Activated T-helper 17 cell treated with anti-CD3 and anti-CD28 coated beads, Interleukin-2, amount 50 U/mL, for 72 hours (primary cell): Measurements from ENCODE around the gene FHOD3. TPM values are rescaled to one million over a fixed set of nuclear protein-coding genes. Genes with fewer than 3 reads are reported as not detected.

Experiments used
- ATAC-seq: fragments of 150-1000 bp; cut with Tn5 transposase; replicated peaks from 2 replicates; pipeline ENCODE4 v1.10.0; 2021; ENCODE audit warnings: mild to moderate bottlenecking, moderate library complexity
- H3K27ac Mint-ChIP-seq: one replicate; pipeline ENCODE4 v1.8.0; 2022; ENCODE audit warnings: mixed read lengths
- H3K27me3 Mint-ChIP-seq: one replicate; pipeline ENCODE4 v1.8.0; 2022; ENCODE audit warnings: mixed read lengths
- H3K36me3 Mint-ChIP-seq: one replicate; pipeline ENCODE4 v1.8.0; 2022; ENCODE audit warnings: low read depth, mild to moderate bottlenecking, mixed read lengths
- H3K4me1 Mint-ChIP-seq: one replicate; pipeline ENCODE4 v1.8.0; 2022; ENCODE audit warnings: mixed read lengths
- H3K4me3 Mint-ChIP-seq: one replicate; pipeline ENCODE4 v1.8.0; 2022; ENCODE audit warnings: mild to moderate bottlenecking, mixed read lengths
- H3K9me3 Mint-ChIP-seq: one replicate; pipeline ENCODE4 v1.8.0; 2022; ENCODE audit warnings: mixed read lengths
- total RNA-seq, 2 donors: library from RNA; stranded (reverse); gene quantifications; one replicate each; pipeline ENCODE4 v1.2.3, GENCODE V29; 2022

The FHOD3 gene
- total RNA-seq, 2 donors from 2014 or later, result not detected

GRCh38 chr18:36365836-36366775 lies 68.6 kb downstream of the FHOD3 start:
- no peak for ATAC-seq
- H3K27ac Mint-ChIP-seq, result no peak overlapping the region
- H3K4me3 Mint-ChIP-seq, result no peak overlapping the region
- H3K27me3 Mint-ChIP-seq, result peaks cover 15% of the 10 kb centered on the region
- H3K36me3 Mint-ChIP-seq, result no peaks in the 10 kb centered on the region
- no peaks in the 10 kb centered on the region for H3K4me1 Mint-ChIP-seq
- peaks cover under 1% of the 10 kb centered on the region for H3K9me3 Mint-ChIP-seq

- peaks cover 9% of the 10 kb centered on the region for H3K9me3 Mint-ChIP-seq
- H3K27me3 Mint-ChIP-seq, result peaks cover 25% of the 10 kb centered on the region
- ATAC-seq, result no peak
- H3K4me1 Mint-ChIP-seq, result no peaks in the 10 kb centered on the region
- H3K27ac Mint-ChIP-seq, result no peak overlapping the region
- H3K36me3 Mint-ChIP-seq, result no peaks in the 10 kb centered on the region
- H3K4me3 Mint-ChIP-seq, result no peak overlapping the region
These were observed 69.7 kb downstream of the FHOD3 start for GRCh38 chr18:36366994-36367839.

GRCh38 chr18:36368889-36369288 lies 71.4 kb downstream of the FHOD3 start:
- Mint-ChIP-seq H3K4me1 (no peaks in the 10 kb centered on the region), H3K9me3 (peaks cover 9% of the 10 kb centered on the region), H3K27me3 (peaks cover 40% of the 10 kb centered on the region), H3K36me3 (no peaks in the 10 kb centered on the region), H3K4me3 (no peak overlapping the region), H3K27ac (no peak overlapping the region)
- no peak for ATAC-seq

- Mint-ChIP-seq H3K4me3 (no peak overlapping the region), H3K27me3 (peaks cover 44% of the 10 kb centered on the region), H3K36me3 (no peaks in the 10 kb centered on the region), H3K4me1 (no peaks in the 10 kb centered on the region), H3K27ac (no peak overlapping the region), H3K9me3 (peaks cover 9% of the 10 kb centered on the region)
- no peak for ATAC-seq
These were observed 75.4 kb downstream of the FHOD3 start for GRCh38 chr18:36372903-36373311.

- no peaks in the 10 kb centered on the region for H3K36me3 Mint-ChIP-seq
- peaks cover 9% of the 10 kb centered on the region for H3K9me3 Mint-ChIP-seq
- H3K4me1 Mint-ChIP-seq, result no peaks in the 10 kb centered on the region
- H3K27me3 Mint-ChIP-seq, result peaks cover 44% of the 10 kb centered on the region
- no peak overlapping the region for H3K4me3 Mint-ChIP-seq
- H3K27ac Mint-ChIP-seq, result no peak overlapping the region
- no peak for ATAC-seq
These were observed 76.7 kb downstream of the FHOD3 start for GRCh38 chr18:36374262-36374661.

GRCh38 chr18:36375118-36375517 lies 77.6 kb downstream of the FHOD3 start:
- Mint-ChIP-seq H3K4me3 (no peak overlapping the region), H3K27me3 (peaks cover 44% of the 10 kb centered on the region), H3K9me3 (peaks cover 9% of the 10 kb centered on the region), H3K36me3 (no peaks in the 10 kb centered on the region), H3K4me1 (no peaks in the 10 kb centered on the region), H3K27ac (no peak overlapping the region)
- no peak for ATAC-seq

GRCh38 chr18:36376361-36376760 lies 78.8 kb downstream of the FHOD3 start:
- no peak overlapping the region for H3K27ac Mint-ChIP-seq
- H3K27me3 Mint-ChIP-seq, result peaks cover 45% of the 10 kb centered on the region
- H3K4me1 Mint-ChIP-seq, result no peaks in the 10 kb centered on the region
- peaks cover 6% of the 10 kb centered on the region for H3K9me3 Mint-ChIP-seq
- no peaks in the 10 kb centered on the region for H3K36me3 Mint-ChIP-seq
- no peak for ATAC-seq
- no peak overlapping the region for H3K4me3 Mint-ChIP-seq

- H3K4me3 Mint-ChIP-seq, result no peak overlapping the region
- H3K36me3 Mint-ChIP-seq, result no peaks in the 10 kb centered on the region
- no peak for ATAC-seq
- peaks cover 36% of the 10 kb centered on the region for H3K27me3 Mint-ChIP-seq
- no peaks in the 10 kb centered on the region for H3K9me3 Mint-ChIP-seq
- H3K4me1 Mint-ChIP-seq, result no peaks in the 10 kb centered on the region
- H3K27ac Mint-ChIP-seq, result no peak overlapping the region
These were observed 80.1 kb downstream of the FHOD3 start for GRCh38 chr18:36377626-36378025.

GRCh38 chr18:36378205-36378604 lies 80.7 kb downstream of the FHOD3 start:
- peaks cover 31% of the 10 kb centered on the region for H3K27me3 Mint-ChIP-seq

GRCh38 chr18:36379435-36379984 lies 82.0 kb downstream of the FHOD3 start:
- Mint-ChIP-seq H3K4me1 (no peaks in the 10 kb centered on the region), H3K27ac (no peak overlapping the region), H3K9me3 (no peaks in the 10 kb centered on the region), H3K4me3 (no peak overlapping the region), H3K27me3 (peaks cover 20% of the 10 kb centered on the region), H3K36me3 (no peaks in the 10 kb centered on the region)
- no peak for ATAC-seq

More at GRCh38 chr18:36378205-36378604, 80.7 kb downstream of the FHOD3 start:
- H3K4me3 Mint-ChIP-seq, result no peak overlapping the region
- ATAC-seq, result no peak
- H3K36me3 Mint-ChIP-seq, result no peaks in the 10 kb centered on the region
- no peaks in the 10 kb centered on the region for H3K4me1 Mint-ChIP-seq
- H3K27ac Mint-ChIP-seq, result no peak overlapping the region
- no peaks in the 10 kb centered on the region for H3K9me3 Mint-ChIP-seq

GRCh38 chr18:36380173-36380827 lies 82.8 kb downstream of the FHOD3 start:
- no peak for ATAC-seq
- Mint-ChIP-seq H3K27ac (no peak overlapping the region), H3K36me3 (no peaks in the 10 kb centered on the region), H3K4me1 (no peaks in the 10 kb centered on the region), H3K27me3 (peaks cover 16% of the 10 kb centered on the region), H3K9me3 (no peaks in the 10 kb centered on the region), H3K4me3 (no peak overlapping the region)

GRCh38 chr18:36381075-36381474 lies 83.6 kb downstream of the FHOD3 start:
- Mint-ChIP-seq H3K36me3 (no peaks in the 10 kb centered on the region), H3K4me3 (no peak overlapping the region), H3K27ac (no peak overlapping the region), H3K9me3 (no peaks in the 10 kb centered on the region), H3K27me3 (peaks cover 9% of the 10 kb centered on the region), H3K4me1 (no peaks in the 10 kb centered on the region)
- ATAC-seq, result no peak

GRCh38 chr18:36382854-36383253 lies 85.3 kb downstream of the FHOD3 start:
- Mint-ChIP-seq H3K4me3 (no peak overlapping the region), H3K36me3 (no peaks in the 10 kb centered on the region), H3K4me1 (no peaks in the 10 kb centered on the region), H3K9me3 (no peaks in the 10 kb centered on the region), H3K27ac (no peak overlapping the region), H3K27me3 (peaks cover 9% of the 10 kb centered on the region)
- no peak for ATAC-seq
